BLaER1 treated with 17β-estradiol and CSF1 and Interleukin-3, amounts not matched to agents 10 nM and 100 nM (cell line): ENCODE measurements around the gene ADIPOQ.
"Not testable (repeated sequence)": the region's sequence is repeated elsewhere in the genome, so short reads cannot be mapped to it uniquely, and the experiment has no call there.

Experiments
- H3K27ac ChIP-seq, 11 experiments: shearing (Covaris generic); formaldehyde crosslinking; 2 replicates each; pipeline ENCODE4 v1.8.1; 2022
- H3K27me3 ChIP-seq, 11 experiments: shearing (Covaris generic); formaldehyde crosslinking; 2 replicates each; pipeline ENCODE4 v1.8.1; 2022
- H3K36me3 ChIP-seq, 11 experiments: shearing (Covaris generic); formaldehyde crosslinking; 2 replicates each; pipeline ENCODE4 v1.8.1; 2022
- H3K4me1 ChIP-seq, 10 experiments: shearing (Covaris generic); formaldehyde crosslinking; 2 replicates each; pipeline ENCODE4 v1.8.1; 2022
- H3K4me2 ChIP-seq, 11 experiments: shearing (Covaris generic); formaldehyde crosslinking; 2 replicates each; pipeline ENCODE4 v1.8.1; 2022
- H3K4me3 ChIP-seq, 10 experiments: shearing (Covaris generic); formaldehyde crosslinking; 2 replicates each; pipeline ENCODE4 v1.8.1; 2022
- H3K9ac ChIP-seq, 11 experiments: shearing (Covaris generic); formaldehyde crosslinking; 2 replicates each; pipeline ENCODE4 v1.8.1; 2022
- H3K9me3 ChIP-seq, 11 experiments: shearing (Covaris generic); formaldehyde crosslinking; replicated peaks in 1 of 11; 2 replicates each; pipeline ENCODE4 v1.8.1; 2022
- H4K20me1 ChIP-seq, 11 experiments: shearing (Covaris generic); formaldehyde crosslinking; 2 replicates each; pipeline ENCODE4 v1.8.1; 2022
- Cebpa-rat ChIP-seq, 11 experiments: shearing (Covaris generic); IDR thresholded peaks; 2 replicates each; pipeline ENCODE4 v1.8.1; 2022

The ADIPOQ gene

GRCh38 chr3:186839874-186840641 lies 2.5 kb upstream of the ADIPOQ start:
- Histone ChIP-seq H4K20me1 (no peaks in the 10 kb centered on the region), H3K9me3 (no peaks in the 10 kb centered on the region), H3K4me1 (peaks cover 19 to 63% (median 46%) of the 10 kb centered on the region in 10 experiments), H3K36me3 (no peaks in the 10 kb centered on the region), H3K4me2 (peak overlapping the region; percentile 57 to 82 (median 80)), H3K27me3 (no peaks in the 10 kb centered on the region), H3K4me3 (peak overlapping the region in 2 of 10 experiments; percentile 3 to 17; a peak in 1 of 20 replicates), H3K9ac (peak overlapping the region in 9 of 11 experiments; percentile 41 to 88 (median 79); a peak in 18 of 22 replicates), H3K27ac (peak overlapping the region in 10 of 11 experiments; percentile 7 to 98 (median 91); a peak in 19 of 22 replicates)
- peak in 10 of 11 experiments; percentile 50 to 100 (median 99); a peak in 18 of 22 replicates for TF ChIP-seq Cebpa-rat (IDR thresholded peaks at IDR 0.05)

- Histone ChIP-seq H3K27me3 (no peaks in the 10 kb centered on the region), H3K4me1 (peaks cover 29 to 78% (median 59%) of the 10 kb centered on the region in 10 experiments), H3K4me2 (peak overlapping the region in 9 of 11 experiments; percentile 66 to 82 (median 80); a peak in 18 of 22 replicates), H3K9me3 (no peaks in the 10 kb centered on the region), H3K9ac (peak overlapping the region in 7 of 11 experiments; percentile 73 to 88 (median 79); a peak in 11 of 22 replicates), H3K4me3 (no peak overlapping the region), H4K20me1 (no peaks in the 10 kb centered on the region), H3K36me3 (no peaks in the 10 kb centered on the region), H3K27ac (peak overlapping the region in 8 of 11 experiments; percentile 85 to 98 (median 94); a peak in 17 of 22 replicates)
- no peak for TF ChIP-seq Cebpa-rat (IDR thresholded peaks at IDR 0.05)
These were observed 890 bp upstream of the ADIPOQ start for GRCh38 chr3:186841620-186842019.

DNA sequence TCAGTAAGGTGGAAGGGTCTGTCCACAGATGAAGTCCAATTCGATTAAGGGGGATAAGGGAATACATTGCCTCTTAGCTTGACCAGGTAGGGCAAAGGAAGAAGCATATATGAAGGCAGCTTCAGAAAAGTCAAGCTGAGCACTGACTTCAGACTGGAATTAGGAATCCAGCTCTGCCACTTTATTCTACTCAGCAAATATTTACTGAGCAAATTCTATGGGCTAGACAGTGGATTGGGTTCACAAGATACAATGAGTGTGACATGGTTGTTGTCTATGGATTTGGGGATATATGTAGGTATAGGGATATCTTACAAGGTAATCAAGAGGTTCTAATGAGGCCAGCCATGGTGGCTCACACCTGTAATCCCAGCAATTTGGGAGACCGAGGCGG lies 526 bp downstream of the ADIPOQ start:
- Histone ChIP-seq H3K4me3 (no peak overlapping the region), H3K27me3 (no peaks in the 10 kb centered on the region), H4K20me1 (no peaks in the 10 kb centered on the region), H3K27ac (peak overlapping the region in 6 of 11 experiments; percentile 90 to 98 (median 96); a peak in 11 of 22 replicates), H3K9ac (no peak overlapping the region), H3K9me3 (no peaks in the 10 kb centered on the region), H3K4me2 (peak overlapping the region in 6 of 11 experiments; percentile 35 to 82 (median 80); a peak in 11 of 22 replicates), H3K4me1 (peaks cover 29 to 77% (median 61%) of the 10 kb centered on the region in 10 experiments), H3K36me3 (no peaks in the 10 kb centered on the region)
- no peak for TF ChIP-seq Cebpa-rat (IDR thresholded peaks at IDR 0.05)

GRCh38 chr3:186844908-186845307 lies 2.4 kb downstream of the ADIPOQ start:
- no peaks in the 10 kb centered on the region for H3K36me3 ChIP-seq
- H3K4me3 ChIP-seq, result no peak overlapping the region
- TF ChIP-seq Cebpa-rat (IDR thresholded peaks at IDR 0.05), result no peak
- H3K9ac ChIP-seq, result no peak overlapping the region
- peak overlapping the region in 1 of 11 experiments; percentile 15; a peak in 1 of 22 replicates for H3K27ac ChIP-seq
- no peaks in the 10 kb centered on the region for H3K9me3 ChIP-seq
- no peaks in the 10 kb centered on the region for H4K20me1 ChIP-seq
- H3K4me2 ChIP-seq, result peak overlapping the region in 1 of 11 experiments; percentile 59; a peak in 1 of 22 replicates
- H3K27me3 ChIP-seq, result no peaks in the 10 kb centered on the region
- H3K4me1 ChIP-seq, result peaks cover 16 to 60% (median 45%) of the 10 kb centered on the region in 10 experiments

DNA sequence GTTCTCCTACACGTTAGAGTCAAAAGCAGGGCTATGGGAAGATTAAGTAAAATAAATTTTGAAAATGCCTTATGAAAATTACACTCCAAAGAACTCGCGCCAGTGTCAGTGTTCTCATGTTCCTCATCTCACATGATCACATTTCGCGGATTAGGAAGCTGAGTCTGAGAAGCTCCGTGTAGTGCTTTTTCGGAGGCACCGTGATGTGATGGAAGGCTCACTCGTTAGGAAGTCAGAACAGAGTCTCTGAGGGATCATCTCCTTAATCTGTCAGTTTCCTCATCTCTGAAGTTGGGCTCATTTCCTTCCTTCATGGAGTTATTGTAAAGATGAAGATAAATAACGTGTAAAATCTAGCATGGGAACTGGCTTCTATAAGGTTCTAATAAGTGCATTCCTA lies 3.2 kb downstream of the ADIPOQ start:
- Histone ChIP-seq H3K9ac (no peak overlapping the region; a peak in 2 of 22 replicates), H3K4me2 (peak overlapping the region; percentile 17 to 72 (median 46); a peak in 18 of 22 replicates), H4K20me1 (no peaks in the 10 kb centered on the region), H3K9me3 (no peaks in the 10 kb centered on the region), H3K36me3 (no peaks in the 10 kb centered on the region), H3K4me1 (peaks cover 10 to 52% (median 37%) of the 10 kb centered on the region in 10 experiments), H3K27ac (peak overlapping the region in 5 of 11 experiments; percentile 9 to 45 (median 16); a peak in 6 of 22 replicates), H3K4me3 (no peak overlapping the region), H3K27me3 (no peaks in the 10 kb centered on the region)
- no peak for TF ChIP-seq Cebpa-rat (IDR thresholded peaks at IDR 0.05)

DNA sequence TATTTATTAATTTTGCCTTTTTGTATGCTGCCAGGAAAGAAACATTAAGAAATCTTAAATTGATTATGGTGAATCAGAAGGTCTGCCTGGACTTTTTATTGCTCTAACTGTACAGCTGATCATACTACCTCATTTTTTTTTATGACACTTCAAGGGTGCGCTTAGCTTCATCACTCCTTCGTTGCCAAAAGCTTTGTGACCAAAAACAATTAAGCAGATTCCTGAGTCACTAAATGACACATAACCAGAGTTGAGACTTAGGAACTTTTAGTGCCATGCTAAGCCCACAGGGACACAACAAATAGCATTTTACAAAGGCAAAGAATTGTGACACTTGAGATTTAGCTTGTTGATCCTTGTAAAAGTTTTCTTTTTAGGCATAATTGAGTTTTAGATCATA lies 4.9 kb downstream of the ADIPOQ start:
- peak overlapping the region in 1 of 11 experiments; percentile 36; a peak in 1 of 22 replicates for H3K27ac ChIP-seq
- H3K4me3 ChIP-seq, result no peak overlapping the region
- H3K9ac ChIP-seq, result no peak overlapping the region
- no peak overlapping the region for H3K4me2 ChIP-seq
- no peaks in the 10 kb centered on the region for H3K36me3 ChIP-seq
- no peaks in the 10 kb centered on the region for H3K9me3 ChIP-seq
- H3K4me1 ChIP-seq, result peaks cover 0 to 41% (median 26%) of the 10 kb centered on the region in 10 experiments; a peak in 17 of 20 replicates
- H3K27me3 ChIP-seq, result no peaks in the 10 kb centered on the region
- H4K20me1 ChIP-seq, result no peaks in the 10 kb centered on the region
- TF ChIP-seq Cebpa-rat (IDR thresholded peaks at IDR 0.05), result no peak

- H4K20me1 ChIP-seq, result no peaks in the 10 kb centered on the region
- H3K4me3 ChIP-seq, result no peak overlapping the region
- peak overlapping the region in 2 of 11 experiments; percentile 16 to 47; a peak in 1 of 22 replicates for H3K27ac ChIP-seq
- no peak overlapping the region for H3K9ac ChIP-seq
- H3K27me3 ChIP-seq, result no peaks in the 10 kb centered on the region
- H3K36me3 ChIP-seq, result no peaks in the 10 kb centered on the region
- H3K4me1 ChIP-seq, result peaks cover 0 to 38% (median 19%) of the 10 kb centered on the region in 10 experiments; a peak in 16 of 20 replicates
- peaks cover 0 to 5% (median 0%) of the 10 kb centered on the region in 11 experiments; a peak in 1 of 22 replicates for H3K9me3 ChIP-seq
- H3K4me2 ChIP-seq, result no peak overlapping the region
- no peak for TF ChIP-seq Cebpa-rat (IDR thresholded peaks at IDR 0.05)
These were observed 7.0 kb downstream of the ADIPOQ start for GRCh38 chr3:186849374-186849975.

DNA sequence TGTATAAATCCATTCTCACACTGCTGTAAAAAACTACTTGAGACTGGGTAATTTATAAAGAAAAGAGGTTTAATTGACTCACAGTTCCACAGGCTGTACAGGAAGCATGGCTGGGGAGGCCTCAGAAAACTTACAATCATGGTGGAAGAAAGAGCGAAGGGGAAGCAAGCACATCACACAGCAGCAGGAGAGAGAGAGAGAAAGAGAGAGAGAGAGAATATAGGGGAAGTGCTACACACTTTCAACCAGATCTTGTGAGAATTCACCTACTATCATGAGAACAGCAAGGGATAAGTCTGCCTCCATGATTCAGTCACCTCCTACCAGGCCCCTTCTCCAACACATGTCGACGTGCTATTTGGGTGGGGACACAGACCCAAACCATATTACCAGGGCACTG lies 9.3 kb downstream of the ADIPOQ start:
- not testable (repeated sequence) for H3K27me3 ChIP-seq, H3K9ac ChIP-seq, H3K9me3 ChIP-seq, H3K27ac ChIP-seq, H4K20me1 ChIP-seq, H3K4me3 ChIP-seq, H3K36me3 ChIP-seq
- Histone ChIP-seq H3K4me1 (peaks cover 0 to 22% (median 2%) of the 10 kb centered on the region in 10 experiments; a peak in 13 of 20 replicates), H3K4me2 (peak overlapping the region in 3 of 11 experiments; percentile 1 to 16 (median 10); a peak in 4 of 22 replicates)

DNA sequence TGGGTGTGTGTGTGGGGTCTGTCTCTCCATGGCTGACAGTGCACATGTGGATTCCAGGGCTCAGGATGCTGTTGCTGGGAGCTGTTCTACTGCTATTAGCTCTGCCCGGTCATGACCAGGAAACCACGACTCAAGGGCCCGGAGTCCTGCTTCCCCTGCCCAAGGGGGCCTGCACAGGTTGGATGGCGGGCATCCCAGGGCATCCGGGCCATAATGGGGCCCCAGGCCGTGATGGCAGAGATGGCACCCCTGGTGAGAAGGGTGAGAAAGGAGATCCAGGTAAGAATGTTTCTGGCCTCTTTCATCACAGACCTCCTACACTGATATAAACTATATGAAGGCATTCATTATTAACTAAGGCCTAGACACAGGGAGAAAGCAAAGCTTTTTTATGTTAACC lies 10.5 kb downstream of the ADIPOQ start:
- Histone ChIP-seq H3K4me1 (peaks cover 0 to 25% (median 8%) of the 10 kb centered on the region in 10 experiments; a peak in 14 of 20 replicates), H4K20me1 (no peaks in the 10 kb centered on the region), H3K4me3 (no peak overlapping the region), H3K4me2 (no peak overlapping the region), H3K9ac (no peak overlapping the region), H3K27me3 (no peaks in the 10 kb centered on the region), H3K36me3 (no peaks in the 10 kb centered on the region), H3K9me3 (peaks cover 3 to 15% (median 4%) of the 10 kb centered on the region in 11 experiments; a peak in 17 of 22 replicates), H3K27ac (no peak overlapping the region)
- no peak for TF ChIP-seq Cebpa-rat (IDR thresholded peaks at IDR 0.05)
